Erythroblast (primary cell): ENCODE results near the gene GRIN3B.

Source experiments
- DNase-seq, 2 experiments: peaks; one replicate each; lab custom pipeline; 2025; lab: John Stamatoyannopoulos, UW
- GATA1 ChIP-seq: IDR thresholded peaks from 2 replicates; pipeline ENCODE4 v1.6.1; 2011; ENCODE audit warnings: low read depth, mild to moderate bottlenecking, control low read depth, low read length, moderate library complexity
- POLR2A ChIP-seq: IDR thresholded peaks from 2 replicates; pipeline ENCODE4 v1.6.1; 2011; ENCODE audit warnings: mild to moderate bottlenecking, low read length

The GRIN3B gene

GRCh38 chr19:1053176-1054101 is 53.2 kb downstream of the GRIN3B start:
- TF ChIP-seq POLR2A (no peak), GATA1 (no peak)
- DNase-seq, result no peak

GRCh38 chr19:1054102-1055027 is 54.1 kb downstream of the GRIN3B start:
- DNase-seq, result no peak
- TF ChIP-seq GATA1 (no peak), POLR2A (no peak)

- TF ChIP-seq GATA1, result no peak
- no peak for TF ChIP-seq POLR2A
These were observed 54.8 kb downstream of the GRIN3B start for GRCh38 chr19:1055028-1055425.

GRCh38 chr19:1055886-1056620 is 55.8 kb downstream of the GRIN3B start:
- TF ChIP-seq GATA1 (no peak), POLR2A (no peak)
- no peak for DNase-seq

More at GRCh38 chr19:1055028-1055425, 54.8 kb downstream of the GRIN3B start:
- DNase-seq, result no peak

- TF ChIP-seq POLR2A (no peak), GATA1 (no peak)
- no peak for DNase-seq
These were observed 57.1 kb downstream of the GRIN3B start for GRCh38 chr19:1057176-1057855.

- no peak for DNase-seq
- no peak for TF ChIP-seq GATA1
- no peak for TF ChIP-seq POLR2A
These were observed 57.9 kb downstream of the GRIN3B start for GRCh38 chr19:1058112-1058511.
